Epithelial cell of prostate (primary cell): ENCODE data around the gene AK2.

Source experiments
- DNase-seq: peaks from one replicate; pipeline ENCODE4 v3.0.0-alpha.2; 2011; ENCODE audit warnings: low read depth, low spot score
- H3K27ac ChIP-seq: fragments of 450-650 bp; 2 replicates; pipeline ENCODE4 v1.5.1; 2017; ENCODE audit warnings: mild to moderate bottlenecking

The AK2 gene

GRCh38 chr1:32958827-32959226, 77.9 kb downstream of the AK2 start:
- DNase-seq, result no peak
- H3K27ac ChIP-seq, result no peak overlapping the region
